HG03159 (cell line): Measurements from ENCODE around the gene GCN1.
A peak's percentile ranks its signal among the peaks of the same experiment; 100 is the strongest.

Source experiments
- ATAC-seq: cut with Tn5 transposase; IDR thresholded peaks from one replicate; pipeline ENCODE4 v1.9.1; 2021; ENCODE audit warnings: mild to moderate bottlenecking, moderate library complexity; ENCODE audit not compliant: unreplicated experiment

The GCN1 gene

GRCh38 chr12:120230326-120230973, 35.9 kb upstream of the GCN1 start:
- no peak for ATAC-seq

GRCh38 chr12:120229487-120230325, 35.2 kb upstream of the GCN1 start:
- ATAC-seq = no peak

- no peak for ATAC-seq
These were observed 34.6 kb upstream of the GCN1 start for GRCh38 chr12:120229071-120229486.

- peak; percentile 70 for ATAC-seq
These were observed 34.0 kb upstream of the GCN1 start for GRCh38 chr12:120228291-120229070.

GRCh38 chr12:120228041-120228290, 33.5 kb upstream of the GCN1 start:
- ATAC-seq = no peak

- ATAC-seq = no peak
These were observed 32.9 kb upstream of the GCN1 start for GRCh38 chr12:120227233-120228040.

- no peak for ATAC-seq
These were observed 31.5 kb upstream of the GCN1 start for GRCh38 chr12:120225852-120226640.

- ATAC-seq = no peak
These were observed 30.7 kb upstream of the GCN1 start for GRCh38 chr12:120225200-120225558.

GRCh38 chr12:120224304-120225199, 30.0 kb upstream of the GCN1 start:
- ATAC-seq = no peak

GRCh38 chr12:120223458-120224303, 29.2 kb upstream of the GCN1 start:
- no peak for ATAC-seq

- ATAC-seq = no peak
These were observed 27.8 kb upstream of the GCN1 start for GRCh38 chr12:120222288-120222832.

- ATAC-seq = no peak
These were observed 27.0 kb upstream of the GCN1 start for GRCh38 chr12:120221576-120221900.

GRCh38 chr12:120220838-120221575, 26.5 kb upstream of the GCN1 start:
- ATAC-seq = no peak

GRCh38 chr12:120218680-120219606, 24.4 kb upstream of the GCN1 start:
- no peak for ATAC-seq

- no peak for ATAC-seq
These were observed 22.5 kb upstream of the GCN1 start for GRCh38 chr12:120216742-120217605.
